Stimulated activated CD4-positive, alpha-beta T cell treated with anti-CD3 and anti-CD28 coated beads, Interleukin-12 subunit alpha, Interleukin-12 subunit beta, amount 100 ng/mL, for 4 hours (primary cell): Measurements from ENCODE around the gene PNPLA2.

Source experiments
- DNase-seq: peaks from one replicate; pipeline ENCODE4 v3.0.0-alpha.2; 2020

Gene PNPLA2

GRCh38 chr11:799641-800316, 18.9 kb upstream of the PNPLA2 start:
- DNase-seq, result no peak

DNA sequence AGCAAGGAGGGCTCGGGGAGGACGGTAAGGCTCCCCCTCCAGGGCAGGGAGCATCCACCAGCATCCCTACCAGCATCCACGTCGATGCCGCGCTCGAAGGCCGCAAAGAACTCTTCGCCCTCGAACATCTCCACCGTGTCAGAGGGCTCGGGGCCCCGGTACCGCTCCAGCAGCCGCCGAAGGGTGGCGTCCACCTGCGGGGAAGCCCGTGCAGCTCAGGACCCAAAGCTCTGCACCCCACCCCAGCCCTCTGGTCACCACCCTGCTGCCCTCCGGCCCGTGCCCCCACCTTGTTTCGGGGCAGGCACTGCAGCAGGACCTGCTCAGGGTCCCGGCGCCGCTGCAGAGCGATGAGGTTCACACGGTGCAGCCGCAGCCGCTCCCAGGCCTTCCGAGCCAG, 18.2 kb upstream of the PNPLA2 start:
- DNase-seq, result no peak

DNA sequence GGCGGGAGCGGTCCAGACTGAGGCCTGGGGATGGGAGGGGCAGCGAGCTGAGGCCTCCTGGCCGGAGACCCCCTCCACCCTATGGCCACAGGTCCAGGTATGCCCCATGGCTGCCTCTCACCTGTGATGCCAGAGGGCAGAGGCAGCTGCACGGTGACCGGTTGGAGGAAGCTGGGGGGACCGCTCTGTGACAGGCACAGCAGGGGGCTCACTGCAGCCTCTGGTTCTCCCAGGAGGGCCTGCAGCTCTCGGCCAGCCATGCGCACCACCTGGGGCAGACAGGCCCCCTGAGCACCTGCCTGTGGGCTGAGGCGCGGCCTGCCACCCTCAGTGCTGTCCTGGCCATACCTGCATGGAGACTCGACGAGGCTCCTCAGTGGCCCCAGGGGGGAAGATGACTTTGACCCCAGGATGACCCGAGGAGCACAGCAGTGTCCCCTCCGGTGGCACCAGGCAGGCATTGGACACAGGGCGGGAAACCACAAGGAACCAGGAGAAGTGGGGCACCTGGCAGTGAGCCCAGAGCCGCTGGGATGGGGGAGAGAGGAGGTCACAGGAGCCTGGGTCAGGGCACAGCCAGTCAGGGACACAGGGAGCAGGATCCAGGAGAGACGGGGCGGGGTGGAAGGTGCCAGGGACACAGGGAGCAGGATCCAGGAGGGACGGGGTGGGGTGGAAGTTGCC, 17.5 kb upstream of the PNPLA2 start:
- no peak for DNase-seq

- DNase-seq, result no peak
These were observed 16.6 kb upstream of the PNPLA2 start for GRCh38 chr11:802018-802617.

- DNase-seq, result no peak
These were observed 15.8 kb upstream of the PNPLA2 start for GRCh38 chr11:802693-803466.

DNA sequence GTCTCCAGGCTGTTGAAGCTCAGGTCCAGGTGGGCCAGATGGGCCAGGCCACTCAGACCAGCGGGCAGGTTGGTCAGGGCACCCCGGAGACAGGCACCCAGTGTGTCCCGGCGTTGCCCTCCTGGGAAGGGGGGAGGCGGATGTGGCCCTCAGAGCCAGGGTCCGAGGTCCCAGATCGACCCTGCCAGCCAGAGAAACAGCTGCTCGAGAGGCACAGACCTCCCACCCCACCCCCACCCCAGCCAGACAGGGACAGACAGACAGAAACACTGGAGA, 15.3 kb upstream of the PNPLA2 start:
- no peak for DNase-seq

DNA sequence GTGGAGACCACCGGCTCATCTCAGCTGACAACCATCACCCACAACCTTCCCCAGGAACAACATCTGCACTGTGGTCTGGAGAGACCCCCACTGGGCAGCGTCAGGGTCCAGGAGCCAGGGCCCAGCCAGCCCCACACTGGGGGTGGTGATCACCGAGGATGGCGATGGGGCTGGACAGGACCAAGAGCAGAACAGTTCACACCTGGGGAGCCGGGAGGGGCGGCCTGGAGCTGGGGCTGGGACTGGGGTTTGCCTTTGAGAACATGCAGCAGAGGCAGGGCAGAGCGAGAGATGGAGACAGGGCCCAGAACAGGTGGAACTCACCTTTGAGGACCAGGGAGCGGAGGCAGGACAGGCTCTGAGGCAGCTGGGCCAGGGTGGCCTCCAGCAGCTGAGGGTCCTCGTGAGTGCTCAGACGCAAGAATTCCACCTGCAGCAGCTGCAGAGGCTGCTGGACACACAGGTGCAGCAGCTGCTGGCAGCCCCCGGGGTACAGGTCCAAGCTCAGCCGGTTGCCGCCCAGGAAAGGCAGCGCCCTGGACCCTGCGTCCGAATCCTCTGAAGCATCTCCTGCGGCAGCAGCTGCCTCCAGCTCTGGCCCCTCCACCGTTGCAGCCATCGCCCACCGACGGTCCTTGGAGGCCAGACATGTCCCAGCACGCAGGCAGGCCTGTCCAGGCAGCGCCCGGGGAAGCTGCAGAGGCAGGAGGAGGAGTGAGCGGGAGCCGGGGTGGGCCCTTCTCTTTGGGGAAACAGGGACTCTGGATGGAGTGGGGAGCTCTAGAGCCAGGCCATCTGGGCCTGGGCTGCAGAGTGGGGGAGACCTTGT, 14.7 kb upstream of the PNPLA2 start:
- DNase-seq, result no peak

DNA sequence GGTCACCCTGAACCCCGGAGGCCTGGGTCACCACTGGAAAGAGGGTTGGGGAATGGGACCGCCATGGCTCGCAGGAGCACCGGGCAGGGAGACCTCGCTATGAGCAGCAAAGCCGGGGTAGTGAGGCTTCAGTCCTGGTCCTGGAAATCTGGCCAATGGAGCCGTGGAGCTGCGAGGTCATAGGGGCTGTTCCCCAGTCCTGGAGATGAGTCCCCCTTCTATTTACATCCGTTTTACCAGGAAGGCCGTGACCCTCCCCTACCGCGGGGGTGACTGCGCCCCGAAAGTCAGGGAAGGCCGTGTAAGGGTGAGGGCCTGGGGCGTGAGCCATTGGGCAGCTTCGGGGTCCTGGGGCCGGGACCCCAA, 14.1 kb upstream of the PNPLA2 start:
- no peak for DNase-seq

DNA sequence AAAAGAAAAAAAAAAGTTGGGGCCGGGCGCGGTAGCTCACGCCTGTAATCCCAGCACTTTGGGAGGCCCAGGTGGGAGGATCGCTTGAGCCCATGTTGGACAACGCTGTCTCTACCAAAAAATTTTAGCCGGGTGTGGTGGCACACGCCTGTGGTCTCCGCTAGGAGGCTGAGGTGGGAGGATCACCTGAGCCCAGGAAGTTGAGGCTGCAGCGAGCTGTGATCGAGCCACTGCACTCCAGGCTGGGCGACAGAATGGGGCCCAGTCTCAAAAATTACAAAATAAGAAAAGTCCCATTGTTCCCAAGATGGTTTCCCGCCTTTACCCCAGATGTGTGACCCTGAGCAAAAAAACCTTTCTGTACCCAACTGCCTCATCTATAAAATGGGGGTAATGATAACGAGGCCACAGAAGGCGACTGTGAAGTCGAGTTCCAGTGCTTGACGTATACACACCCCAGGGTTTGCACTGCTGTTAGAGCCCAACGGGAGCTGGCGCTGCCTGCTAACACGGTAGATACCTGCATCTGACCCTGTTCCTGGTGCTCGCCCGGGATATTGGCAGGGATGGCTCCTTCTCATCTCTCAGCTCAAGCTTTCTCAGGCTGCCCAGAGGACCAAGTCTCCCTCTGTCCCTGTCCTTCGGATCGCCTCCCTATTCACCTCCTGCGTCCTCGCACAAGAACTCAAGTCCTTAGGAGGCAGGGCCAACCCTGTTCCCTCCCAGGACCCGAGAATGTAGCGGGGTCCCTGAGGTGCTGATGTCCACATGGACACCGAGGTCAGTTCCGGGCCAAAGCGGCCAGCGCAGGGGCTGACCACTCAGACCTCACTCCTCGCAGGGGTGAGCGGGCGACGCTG, 10.1 kb upstream of the PNPLA2 start:
- DNase-seq, result no peak

DNA sequence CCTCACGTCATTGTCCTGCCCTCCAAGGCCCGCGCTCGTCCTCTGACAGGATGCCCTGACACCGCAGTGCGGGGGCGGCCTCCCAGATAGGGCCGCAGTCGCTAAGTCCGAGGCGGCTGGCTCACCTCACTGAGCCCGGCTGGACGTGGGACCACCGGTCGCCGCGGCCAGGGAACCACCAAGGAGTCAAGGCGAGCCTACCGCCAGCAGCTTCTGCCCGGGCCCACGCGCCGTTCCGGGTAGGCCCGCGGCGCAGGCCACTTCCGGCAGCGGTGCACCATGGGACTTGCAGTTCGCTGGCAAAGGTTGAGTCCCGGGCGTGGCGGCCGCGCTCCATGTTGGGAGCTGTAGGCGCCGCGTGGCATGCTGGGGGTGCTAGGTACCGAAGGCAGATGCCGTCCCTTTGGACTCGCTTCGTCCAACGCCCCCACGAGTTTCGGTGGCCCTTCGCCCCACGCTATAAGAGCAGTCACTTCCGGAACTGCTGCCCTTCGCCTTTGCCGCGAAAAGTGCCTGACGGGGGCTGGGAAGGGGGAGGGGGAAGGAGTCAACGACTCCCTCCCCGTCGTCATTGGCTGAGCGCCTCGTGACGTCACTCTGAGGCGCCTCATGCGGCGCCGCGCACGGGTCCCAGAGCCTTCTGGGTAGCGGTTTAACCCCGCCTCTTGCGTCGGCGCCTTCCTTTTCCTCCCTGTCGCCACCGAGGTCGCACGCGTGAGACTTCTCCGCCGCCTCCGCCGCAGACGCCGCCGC, 9.3 kb upstream of the PNPLA2 start, which contains the start of gene RPLP2:
TSS of gene RPLP2 (plus strand) at position 681 of the 753 bp plus-strand sequence. CDS start 268 bp downstream, outside the sequence.
- DNase-seq, result peak; percentile 96

GRCh38 chr11:810040-810567, 8.6 kb upstream of the PNPLA2 start:
- no peak for DNase-seq

DNA sequence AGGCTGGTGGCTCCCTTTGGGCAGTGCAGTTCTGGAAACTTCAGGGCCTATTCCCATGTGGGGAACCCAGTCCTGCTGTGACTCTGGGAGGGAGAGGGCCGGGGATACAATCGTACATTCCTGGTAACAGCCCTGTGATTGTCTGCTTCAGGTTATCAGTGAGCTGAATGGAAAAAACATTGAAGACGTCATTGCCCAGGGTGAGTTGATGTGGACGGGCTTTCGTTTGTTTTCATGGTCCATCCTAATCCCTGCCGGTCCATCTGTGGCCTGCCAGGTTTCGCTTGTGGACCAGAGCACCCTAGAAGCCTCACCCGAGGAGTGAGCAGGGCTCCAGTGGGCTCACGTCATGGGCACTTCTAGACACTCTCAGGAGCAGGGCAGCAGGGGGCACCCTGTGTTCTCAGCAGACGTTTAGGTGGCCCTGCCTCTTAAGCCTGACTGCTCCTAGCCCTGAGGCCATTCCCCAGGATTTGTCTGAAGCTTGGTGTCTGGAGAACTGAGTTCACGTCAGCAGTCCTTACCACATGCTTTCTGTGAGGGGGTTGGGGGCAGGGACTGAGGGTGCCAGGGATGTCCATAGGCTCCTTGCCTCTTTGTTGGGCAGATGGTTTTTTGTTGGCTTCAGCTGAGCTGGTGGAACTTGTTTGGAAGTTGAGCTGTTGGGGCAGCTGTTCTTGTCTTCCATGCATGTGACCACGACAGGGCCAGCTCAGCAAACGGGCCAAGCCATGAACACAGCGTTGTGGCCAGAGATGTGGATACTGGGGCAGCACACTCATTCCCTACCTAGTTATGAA, 7.1 kb upstream of the PNPLA2 start:
- DNase-seq, result no peak

- no peak for DNase-seq
These were observed 6.3 kb upstream of the PNPLA2 start for GRCh38 chr11:812390-812789.

DNA sequence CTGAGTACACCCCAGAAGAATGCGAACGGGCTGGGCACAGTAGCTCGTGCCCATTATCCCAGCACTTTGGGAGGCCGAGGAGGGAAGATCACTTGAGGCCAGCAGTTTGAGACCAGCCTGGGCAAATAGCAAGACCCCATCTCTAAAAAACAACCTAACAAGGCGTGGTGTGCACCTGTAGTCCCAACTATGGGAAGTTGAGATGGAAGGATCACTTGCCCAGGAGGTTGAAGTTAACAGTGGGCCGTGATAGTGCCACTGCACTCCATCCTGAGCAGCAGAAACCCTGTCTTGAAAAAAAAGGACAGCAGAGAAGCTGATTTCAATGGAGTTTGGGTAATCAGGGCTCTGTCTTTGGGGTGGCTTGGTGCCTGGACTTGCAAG, 5.7 kb upstream of the PNPLA2 start:
- DNase-seq, result no peak

DNA sequence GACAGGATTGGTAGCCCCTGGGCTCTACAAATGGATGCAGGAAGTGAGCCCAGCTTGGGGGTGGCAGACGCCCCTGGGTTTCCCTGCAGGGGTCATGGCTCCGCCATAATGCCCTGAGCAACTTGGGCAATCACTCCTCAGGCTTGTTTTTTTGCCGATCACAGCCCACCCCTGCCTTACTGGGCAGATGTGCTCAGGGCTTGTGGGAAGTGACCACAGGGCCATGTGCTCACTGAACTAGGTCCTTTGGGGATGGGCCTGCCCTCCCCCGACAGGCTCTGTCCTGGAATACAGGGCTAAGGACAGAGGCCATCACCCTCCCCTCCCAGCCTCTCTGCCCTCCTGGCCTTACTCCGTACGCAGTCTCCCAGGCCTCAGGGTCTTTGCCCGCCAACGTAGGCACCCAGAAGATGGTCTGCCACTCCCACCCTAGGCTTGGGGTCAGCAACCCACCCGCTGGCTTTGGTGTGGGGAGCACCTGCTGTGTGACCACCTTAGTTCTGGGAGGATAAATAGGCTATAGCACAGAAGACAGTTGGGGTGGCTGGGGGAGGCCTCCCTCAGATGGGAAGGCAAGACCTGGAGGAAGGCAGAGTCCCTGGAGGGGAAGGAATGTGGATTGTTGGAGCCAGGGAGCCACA, 5.1 kb upstream of the PNPLA2 start:
- DNase-seq, result no peak

- no peak for DNase-seq
These were observed 2.9 kb upstream of the PNPLA2 start for GRCh38 chr11:815675-816432.

DNA sequence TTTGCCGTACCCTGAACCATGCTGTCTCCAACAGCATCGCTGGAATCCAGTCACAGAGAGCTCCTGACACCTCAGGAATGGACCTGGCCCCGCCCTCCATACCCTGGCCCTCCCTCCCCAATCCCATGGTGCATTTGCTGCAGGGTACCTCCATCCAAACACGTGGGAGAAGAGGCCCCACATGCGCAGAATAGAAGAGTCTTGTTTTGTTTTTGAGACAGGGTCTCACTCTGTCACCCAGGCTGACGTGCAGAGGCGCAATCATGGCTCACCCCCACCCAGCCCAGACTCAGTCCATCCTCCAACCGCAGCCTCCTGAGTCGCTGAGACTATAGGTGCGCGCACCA, 2.3 kb upstream of the PNPLA2 start:
- no peak for DNase-seq

DNA sequence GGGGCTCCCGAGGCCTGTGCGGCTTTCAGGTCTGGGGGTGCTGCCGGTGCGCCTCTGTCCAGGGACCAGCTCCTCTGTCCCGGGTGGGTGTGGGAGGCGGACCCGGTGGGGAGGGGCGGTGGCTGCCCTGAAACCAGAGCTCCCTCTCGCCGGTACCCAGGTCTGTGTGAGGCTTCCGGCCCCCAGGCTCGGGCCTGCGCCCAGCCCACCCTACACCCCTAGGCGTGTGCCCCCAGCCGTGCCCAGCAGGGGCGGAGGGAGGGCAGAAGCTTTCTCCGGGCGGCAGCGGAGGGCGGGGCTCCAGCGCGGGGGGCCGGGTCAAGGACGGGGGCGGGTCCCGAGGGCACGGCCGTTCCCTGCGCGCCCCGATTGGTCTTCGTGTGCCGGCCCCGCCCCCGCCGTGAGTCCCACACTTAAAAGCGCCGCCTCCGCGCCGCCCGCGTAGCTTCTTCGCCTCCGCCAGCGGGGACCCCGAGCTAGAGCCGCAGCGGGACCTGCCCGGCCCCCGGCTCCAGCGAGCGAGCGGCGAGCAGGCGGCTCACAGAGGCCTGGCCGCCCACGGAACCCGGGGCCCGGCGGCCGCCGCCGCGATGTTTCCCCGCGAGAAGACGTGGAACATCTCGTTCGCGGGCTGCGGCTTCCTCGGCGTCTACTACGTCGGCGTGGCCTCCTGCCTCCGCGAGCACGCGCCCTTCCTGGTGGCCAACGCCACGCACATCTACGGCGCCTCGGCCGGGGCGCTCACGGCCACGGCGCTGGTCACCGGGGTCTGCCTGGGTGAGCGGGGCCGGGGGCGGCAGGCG, 616 bp downstream of the PNPLA2 start:
- DNase-seq, result peak; percentile 94
